LNCaP clone FGC (cell line): ENCODE measurements around the gene FAM168A.

Experiments used
- DNase-seq: peaks from one replicate; pipeline ENCODE4 v3.0.0-alpha.2; 2011; ENCODE audit warnings: low read depth
- H3K4me3 ChIP-seq: 2 replicates; pipeline ENCODE4 v1.5.1; 2011; ENCODE audit warnings: mild to moderate bottlenecking, low read depth, low read length, control low read depth
- CTCF ChIP-seq: IDR thresholded peaks from 2 replicates; pipeline ENCODE4 v1.5.1; 2012; ENCODE audit warnings: mild to moderate bottlenecking; ENCODE audit not compliant: control insufficient read depth, insufficient read depth; ENCODE audit errors: extremely low read depth

Gene FAM168A

DNA sequence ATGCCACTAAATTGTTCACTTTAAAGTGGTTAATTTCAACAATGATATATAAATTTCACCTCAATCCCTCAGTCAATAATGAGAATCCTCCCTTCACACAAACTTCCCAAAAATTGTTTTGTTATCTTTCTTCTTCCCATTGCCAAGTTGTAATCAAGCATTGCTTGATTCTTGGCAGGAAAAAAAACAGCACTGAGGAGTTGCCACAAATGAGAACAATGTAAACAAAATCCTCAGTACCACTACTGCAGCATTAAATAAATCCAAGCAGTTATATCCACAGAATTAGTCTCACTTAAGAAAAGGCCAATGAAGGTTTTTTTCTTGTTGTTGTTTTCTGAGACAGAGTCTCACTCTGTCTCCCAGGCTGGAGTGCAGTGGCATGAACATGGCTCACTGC lies 38.2 kb downstream of the FAM168A start:
- TF ChIP-seq CTCF, result no peak
- H3K4me3 ChIP-seq, result no peak overlapping the region
- DNase-seq, result no peak

DNA sequence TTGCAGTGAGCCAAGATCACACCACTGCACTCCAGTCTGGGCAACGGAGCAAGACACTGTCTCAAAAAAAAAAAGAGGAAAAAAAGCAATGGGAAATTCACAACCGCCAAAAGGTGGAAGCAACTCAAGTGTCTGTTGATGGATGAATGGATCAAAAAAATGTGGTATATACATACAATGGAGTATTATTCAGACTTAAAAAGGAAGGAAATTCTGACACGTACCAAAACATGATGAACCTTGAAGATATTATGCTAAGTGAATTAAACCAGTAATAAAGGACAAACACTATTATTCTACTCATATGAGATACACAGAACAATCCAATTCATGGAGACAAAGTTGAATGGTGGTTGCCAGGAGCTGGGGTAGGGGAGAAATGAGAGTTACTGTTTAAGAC lies 40.9 kb downstream of the FAM168A start:
- TF ChIP-seq CTCF, result no peak
- no peak for DNase-seq
- no peak overlapping the region for H3K4me3 ChIP-seq

DNA sequence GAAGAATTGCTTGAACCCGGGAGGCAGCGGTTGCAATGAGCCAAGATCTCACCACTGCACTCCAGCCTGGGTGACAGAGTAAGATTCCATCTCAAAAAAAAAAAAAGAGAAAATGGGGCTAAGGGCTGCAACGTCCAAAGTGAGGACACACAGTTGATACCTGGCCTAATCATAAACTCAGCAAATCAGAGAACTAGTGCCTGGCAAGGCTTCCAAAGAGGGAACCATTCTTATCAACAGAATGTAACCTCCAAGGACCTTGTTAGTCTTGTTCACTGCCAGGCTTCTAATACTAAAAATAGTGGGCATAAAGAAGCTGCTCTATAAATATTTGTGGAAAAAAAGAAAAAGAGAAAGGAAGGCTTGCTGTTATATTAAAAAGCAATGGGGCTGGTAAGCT lies 42.3 kb downstream of the FAM168A start:
- TF ChIP-seq CTCF, result no peak
- DNase-seq, result no peak
- no peak overlapping the region for H3K4me3 ChIP-seq

DNA sequence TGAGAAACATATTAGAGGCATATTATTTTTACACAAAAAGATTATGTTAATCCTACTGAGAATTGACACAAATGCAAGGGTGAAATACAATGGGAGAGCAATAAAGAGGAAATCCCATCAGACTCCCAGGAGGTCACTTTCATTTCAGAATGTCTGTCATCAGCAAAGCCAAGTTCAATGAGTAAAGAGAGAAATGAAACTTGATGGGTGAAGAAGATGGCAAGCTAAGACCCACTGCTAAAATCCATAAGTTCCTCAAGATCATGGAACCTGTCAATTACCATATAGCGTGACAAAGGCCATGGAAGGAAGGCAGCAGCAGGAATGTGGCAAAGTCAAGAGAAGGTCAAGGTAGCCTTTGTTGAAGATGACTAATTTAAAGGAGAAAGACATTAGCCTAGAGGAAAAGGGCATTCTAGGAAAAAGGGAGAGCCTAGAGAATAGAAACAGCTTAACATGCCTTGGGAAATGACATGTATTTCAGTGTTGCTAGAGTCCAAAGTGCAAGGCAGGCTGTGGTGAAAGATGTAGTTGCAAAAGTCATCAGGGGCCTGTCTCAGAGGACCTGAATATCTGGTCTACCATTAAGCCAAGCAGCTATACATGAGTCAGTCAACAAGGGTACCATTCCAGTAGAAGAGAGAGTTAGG lies 43.1 kb downstream of the FAM168A start:
- no peak for DNase-seq
- no peak for TF ChIP-seq CTCF
- H3K4me3 ChIP-seq, result no peak overlapping the region

- no peak overlapping the region for H3K4me3 ChIP-seq
- TF ChIP-seq CTCF, result no peak
- DNase-seq, result no peak
Measured at GRCh38 chr11:73553266-73553665, 44.6 kb downstream of the FAM168A start.

DNA sequence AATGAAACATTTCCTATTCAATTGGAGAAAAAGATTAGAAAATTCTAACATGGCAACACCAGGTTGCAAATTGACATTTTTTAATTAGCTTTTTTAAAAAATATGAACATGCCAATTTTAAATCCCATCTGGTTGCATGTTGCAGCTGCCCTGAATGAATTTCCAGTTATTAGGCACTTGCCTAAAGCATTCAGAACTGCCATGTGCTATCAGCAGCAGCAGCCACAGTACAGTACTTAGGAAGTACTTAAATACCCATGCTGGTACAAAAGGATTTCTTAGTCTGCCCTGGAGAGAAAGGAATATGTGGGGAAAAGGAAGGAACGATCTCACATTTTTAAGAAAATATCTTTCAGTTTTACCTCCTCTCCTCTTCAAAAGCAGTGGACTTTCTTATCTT lies 46.2 kb downstream of the FAM168A start:
- no peak overlapping the region for H3K4me3 ChIP-seq
- no peak for DNase-seq
- no peak for TF ChIP-seq CTCF

DNA sequence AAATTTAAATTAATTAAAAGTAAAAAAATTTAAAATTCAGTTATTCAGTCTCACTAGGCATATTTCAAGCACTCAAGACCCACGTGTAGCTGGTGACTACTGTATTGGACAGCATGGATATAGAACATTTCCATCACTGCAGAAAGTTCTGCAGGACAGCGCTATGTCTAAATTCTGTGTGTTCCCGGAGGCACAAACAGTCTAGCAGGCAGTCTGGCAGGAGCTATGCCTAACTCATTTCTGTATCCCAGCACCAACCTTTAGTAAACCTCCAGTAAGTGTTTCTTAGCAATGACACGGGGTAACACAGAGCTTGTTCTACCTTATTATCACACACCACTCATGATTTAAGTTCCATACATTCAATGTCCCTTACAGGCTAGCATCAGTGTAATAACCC lies 48.5 kb downstream of the FAM168A start:
- DNase-seq, result no peak
- no peak for TF ChIP-seq CTCF
- H3K4me3 ChIP-seq, result no peak overlapping the region
